Neuron (in vitro differentiated cells): ENCODE measurements around the gene SLC9A8.
"Not testable (repeated sequence)": the region's sequence is repeated elsewhere in the genome, so short reads cannot be mapped to it uniquely, and the experiment has no call there.

Experiments
- H2AFZ ChIP-seq: one replicate; pipeline ENCODE4 v1.6.1; 2013; ENCODE audit warnings: low read depth, mild to moderate bottlenecking, inconsistent platforms, low read length, moderate library complexity
- H3K27me3 ChIP-seq: one replicate; pipeline ENCODE4 v1.6.1; 2013; ENCODE audit warnings: low read length; ENCODE audit not compliant: insufficient read depth
- H3K36me3 ChIP-seq: one replicate; pipeline ENCODE4 v1.6.1; 2013; ENCODE audit warnings: low read length; ENCODE audit not compliant: insufficient read depth
- H3K4me1 ChIP-seq: one replicate; pipeline ENCODE4 v1.6.1; 2013; ENCODE audit warnings: low read length; ENCODE audit not compliant: insufficient read depth
- H3K4me3 ChIP-seq: 2 replicates; pipeline ENCODE4 v1.5.1; 2013; ENCODE audit warnings: mild to moderate bottlenecking, low read length, moderate library complexity
- H3K9me3 ChIP-seq: one replicate; pipeline ENCODE4 v1.6.1; 2013; ENCODE audit warnings: low read length

SLC9A8 gene

DNA sequence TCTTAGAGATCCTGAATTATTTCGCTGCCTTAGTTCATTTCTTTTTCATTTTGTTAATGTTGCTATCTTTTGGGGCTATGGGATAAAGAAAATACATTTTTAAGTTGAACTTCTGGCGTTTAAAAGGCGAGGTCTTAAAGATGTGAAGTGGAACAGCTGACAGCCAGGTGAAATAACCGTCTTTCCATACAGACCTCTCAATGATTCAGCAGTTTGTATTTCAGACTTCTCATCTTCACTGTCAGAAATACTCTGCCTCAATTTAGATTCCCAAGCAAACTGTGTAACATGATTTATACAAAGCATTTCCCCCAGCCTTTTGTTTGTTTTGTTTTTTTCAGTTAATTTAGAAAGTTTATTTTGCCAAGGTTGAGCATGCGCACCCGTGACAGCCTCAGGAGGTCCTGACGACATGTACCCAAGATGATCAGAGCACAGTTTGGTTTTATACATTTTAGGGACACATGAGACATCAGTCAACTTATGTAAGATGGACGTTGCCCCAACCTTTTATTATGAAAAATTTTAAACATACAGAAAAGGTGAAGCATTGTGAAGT is 40.0 kb downstream of the SLC9A8 start:
- H3K27me3 ChIP-seq = no peaks in the 10 kb centered on the region
- H3K9me3 ChIP-seq = no peaks in the 10 kb centered on the region
- peaks cover 40% of the 10 kb centered on the region for H3K4me1 ChIP-seq
- no peak overlapping the region for H3K4me3 ChIP-seq
- peaks cover 22% of the 10 kb centered on the region for H3K36me3 ChIP-seq
- no peak overlapping the region for H2AFZ ChIP-seq

DNA sequence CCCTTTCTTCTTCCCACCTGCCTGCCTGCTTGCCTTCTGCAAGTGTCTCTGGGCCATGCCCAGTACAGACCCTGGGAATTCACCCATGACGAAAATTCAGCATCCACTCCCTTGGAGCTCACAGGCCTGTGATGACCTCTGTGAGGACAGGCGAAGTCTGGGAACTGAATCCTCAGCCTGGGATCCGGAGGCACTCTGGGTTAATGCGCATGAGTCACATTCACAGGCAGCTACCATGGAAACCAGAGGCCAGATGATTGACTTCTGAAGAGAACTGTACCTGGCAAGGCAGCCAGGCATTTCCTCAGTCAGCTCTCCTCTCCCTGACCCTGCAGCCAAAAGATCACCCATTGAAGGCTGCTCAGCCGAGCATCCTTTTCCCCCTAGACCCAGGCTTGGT is 41.0 kb downstream of the SLC9A8 start:
- Histone ChIP-seq H3K27me3 (no peaks in the 10 kb centered on the region), H3K9me3 (no peaks in the 10 kb centered on the region), H2AFZ (no peak overlapping the region), H3K4me3 (no peak overlapping the region), H3K4me1 (peaks cover 40% of the 10 kb centered on the region), H3K36me3 (peaks cover 20% of the 10 kb centered on the region)

DNA sequence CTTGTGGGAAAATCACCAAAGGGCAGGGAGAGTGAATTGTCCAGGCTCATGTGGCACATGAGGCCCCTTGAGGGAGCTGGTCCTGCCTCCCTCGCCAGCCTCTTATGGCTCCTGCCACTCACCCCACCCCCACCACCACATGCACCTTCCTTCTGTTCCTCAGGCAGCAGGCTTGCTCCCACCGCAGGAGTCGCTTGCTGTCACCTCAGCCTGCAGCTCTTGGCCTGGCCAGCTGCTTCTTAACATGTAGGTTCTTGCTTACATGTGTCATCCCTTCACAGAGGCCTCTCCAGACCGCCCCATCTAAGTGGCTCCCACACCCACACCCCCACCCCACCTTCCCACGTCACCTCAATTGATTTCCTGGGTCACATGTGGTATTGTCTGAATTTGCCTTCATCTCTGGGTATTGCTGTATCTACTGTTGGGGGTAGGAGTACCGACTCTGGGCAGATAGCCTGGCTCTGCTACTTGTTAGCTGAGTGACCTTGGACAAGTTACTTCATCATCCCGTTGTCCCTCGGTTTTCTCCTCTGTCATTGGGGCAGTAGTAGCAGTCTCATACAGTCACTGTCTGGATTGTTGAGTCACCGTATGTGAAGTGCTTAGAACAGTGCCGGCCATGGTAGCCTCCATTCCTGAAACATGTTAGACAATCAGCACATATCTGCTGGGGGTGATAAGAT is 41.7 kb downstream of the SLC9A8 start:
- Histone ChIP-seq H3K36me3 (peaks cover 19% of the 10 kb centered on the region), H3K27me3 (no peaks in the 10 kb centered on the region), H2AFZ (no peak overlapping the region), H3K4me1 (peaks cover 40% of the 10 kb centered on the region), H3K4me3 (no peak overlapping the region), H3K9me3 (no peaks in the 10 kb centered on the region)

DNA sequence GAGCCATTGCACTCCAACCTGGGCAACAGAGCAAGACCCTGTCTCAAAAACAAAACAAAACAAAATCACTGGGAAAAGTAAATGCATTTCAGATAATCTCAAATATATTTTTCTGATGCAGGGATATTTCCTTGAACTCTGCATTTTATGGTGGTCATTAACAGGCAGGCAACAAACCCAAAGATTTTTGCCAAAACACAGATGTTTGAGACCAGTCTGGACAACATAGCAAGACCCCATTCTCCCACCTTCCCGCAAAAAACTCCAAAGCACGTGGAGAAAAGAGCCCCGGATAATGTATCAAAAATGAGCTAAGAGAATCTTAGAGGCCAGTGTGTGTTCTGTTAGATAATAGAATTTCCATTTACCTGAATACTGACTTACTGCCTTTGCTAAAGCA is 44.3 kb downstream of the SLC9A8 start:
- Histone ChIP-seq H3K9me3 (no peaks in the 10 kb centered on the region), H3K36me3 (peaks cover 17% of the 10 kb centered on the region), H3K27me3 (no peaks in the 10 kb centered on the region), H3K4me1 (peaks cover 22% of the 10 kb centered on the region), H2AFZ (no peak overlapping the region), H3K4me3 (no peak overlapping the region)

DNA sequence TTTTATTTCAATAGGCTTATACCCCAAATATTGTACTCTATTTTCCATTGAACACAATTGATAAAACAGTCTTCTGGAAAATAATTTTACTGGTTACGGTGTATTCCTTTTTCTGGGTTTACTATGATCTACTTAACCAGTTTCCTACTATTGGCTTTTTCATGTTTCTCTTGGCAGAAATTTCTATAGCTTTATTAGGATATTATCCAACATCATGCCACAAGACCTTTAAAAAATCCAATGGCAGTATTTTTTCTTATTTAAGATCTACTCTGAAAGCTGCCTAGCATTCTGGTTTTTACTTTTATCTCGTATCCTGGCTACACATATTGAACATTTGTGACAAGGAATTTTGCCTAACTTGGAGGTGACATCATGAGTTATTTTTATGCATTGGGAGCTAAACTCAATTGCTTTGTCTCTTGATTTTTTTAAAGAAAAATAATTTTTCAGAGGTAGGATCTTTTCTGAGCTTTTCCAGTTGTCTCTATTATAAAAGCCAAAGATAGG is 45.5 kb downstream of the SLC9A8 start:
- Histone ChIP-seq H3K4me1 (peaks cover 18% of the 10 kb centered on the region), H3K4me3 (no peak overlapping the region), H3K27me3 (no peaks in the 10 kb centered on the region), H3K36me3 (peaks cover 17% of the 10 kb centered on the region), H2AFZ (no peak overlapping the region), H3K9me3 (no peaks in the 10 kb centered on the region)

DNA sequence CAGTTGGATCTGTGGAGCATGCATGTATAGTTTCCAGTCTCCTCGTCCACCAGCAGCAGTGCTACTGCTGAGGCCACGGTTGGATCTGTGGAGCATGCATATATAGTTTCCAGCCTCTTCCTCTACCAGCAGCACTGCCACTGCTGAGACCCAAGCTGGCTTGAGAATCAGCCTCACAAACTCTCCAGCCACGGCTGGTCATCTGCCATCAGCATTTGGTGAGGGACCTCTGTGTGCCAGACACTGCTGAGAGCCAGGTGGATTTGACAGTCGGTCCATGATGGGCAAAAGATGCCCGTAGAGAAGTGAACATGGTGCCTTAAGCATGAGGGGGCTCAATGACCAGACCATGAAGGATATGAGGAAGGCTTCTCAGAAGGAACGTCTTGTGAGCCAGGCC is 46.4 kb downstream of the SLC9A8 start:
- no peaks in the 10 kb centered on the region for H3K27me3 ChIP-seq
- H3K4me1 ChIP-seq = peaks cover 9% of the 10 kb centered on the region
- no peaks in the 10 kb centered on the region for H3K9me3 ChIP-seq
- H3K4me3 ChIP-seq = no peak overlapping the region
- H2AFZ ChIP-seq = no peak overlapping the region
- H3K36me3 ChIP-seq = peaks cover 18% of the 10 kb centered on the region

DNA sequence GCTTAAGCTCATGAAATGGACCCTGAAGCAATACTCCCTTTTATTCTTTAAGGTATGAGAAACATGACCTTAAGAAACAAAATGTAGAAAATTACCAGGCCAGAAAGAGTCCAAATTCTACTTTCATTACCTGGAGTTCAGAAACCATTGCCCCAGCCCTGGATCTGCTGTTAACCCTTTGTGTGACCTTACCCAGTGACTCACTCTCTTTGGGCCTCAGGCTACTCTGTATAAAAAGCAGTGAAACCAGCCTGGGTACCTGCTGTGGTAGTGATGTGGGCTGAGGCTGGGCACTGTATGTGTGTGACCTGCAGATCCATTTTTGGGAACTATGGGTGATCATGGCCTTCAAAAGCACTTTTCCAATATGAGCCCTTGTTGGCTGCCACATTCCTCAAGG is 47.2 kb downstream of the SLC9A8 start:
- Histone ChIP-seq H3K9me3 (no peaks in the 10 kb centered on the region), H2AFZ (no peak overlapping the region), H3K4me3 (no peak overlapping the region), H3K36me3 (peaks cover 25% of the 10 kb centered on the region), H3K4me1 (peaks cover under 1% of the 10 kb centered on the region), H3K27me3 (no peaks in the 10 kb centered on the region)

DNA sequence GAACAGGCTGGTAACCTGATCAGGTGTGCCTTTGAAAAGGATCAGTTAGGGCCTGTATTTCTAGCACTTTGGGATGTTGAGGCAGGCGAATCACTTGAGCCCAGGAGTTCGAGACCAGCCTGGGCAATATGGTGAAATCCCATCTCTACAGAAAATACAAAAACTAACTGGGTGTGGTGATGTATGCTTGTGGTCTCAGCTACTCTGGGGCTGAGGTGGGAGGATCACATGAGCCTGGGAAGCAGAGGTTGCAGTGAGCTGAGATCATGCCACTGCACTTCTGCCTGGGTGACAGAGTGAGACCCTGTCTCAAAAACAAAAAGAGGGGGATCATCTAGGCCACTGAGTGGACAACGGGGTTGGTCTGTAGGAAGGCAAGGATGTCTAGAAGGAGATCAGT is 48.6 kb downstream of the SLC9A8 start:
- not testable (repeated sequence) for H2AFZ ChIP-seq, H3K9me3 ChIP-seq, H3K4me3 ChIP-seq, H3K27me3 ChIP-seq, H3K4me1 ChIP-seq
- peaks cover 28% of the 10 kb centered on the region for H3K36me3 ChIP-seq

DNA sequence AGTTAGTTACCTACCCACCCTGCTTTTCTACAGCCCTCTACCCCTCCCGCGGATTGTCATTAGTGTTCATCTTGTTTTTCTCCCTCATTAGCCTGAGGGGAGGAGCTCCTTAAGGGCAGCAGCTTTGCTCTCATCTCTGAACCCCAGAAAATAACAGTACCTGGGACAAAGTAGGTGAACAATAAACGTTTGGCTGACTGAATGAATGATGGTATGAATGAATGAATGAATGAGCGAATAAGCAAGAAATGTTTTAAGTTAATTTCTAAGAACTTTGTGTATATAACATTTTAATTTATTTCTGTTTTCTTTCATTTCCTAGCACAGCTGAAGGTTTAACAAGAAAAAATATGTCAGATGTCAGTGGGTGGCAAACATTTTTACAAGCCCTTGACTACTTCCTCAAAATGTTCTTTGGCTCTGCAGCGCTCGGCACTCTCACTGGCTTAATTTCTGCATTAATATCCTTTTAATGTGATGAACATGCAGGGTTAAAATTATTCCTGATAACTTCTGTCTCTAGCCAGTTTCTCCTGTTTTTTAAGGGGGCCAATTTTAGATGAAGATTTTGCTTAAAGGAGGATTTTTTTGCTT is 50.1 kb downstream of the SLC9A8 start:
- Histone ChIP-seq H3K4me1 (no peaks in the 10 kb centered on the region), H2AFZ (no peak overlapping the region), H3K4me3 (no peak overlapping the region), H3K36me3 (peaks cover 20% of the 10 kb centered on the region), H3K9me3 (no peaks in the 10 kb centered on the region), H3K27me3 (no peaks in the 10 kb centered on the region)

DNA sequence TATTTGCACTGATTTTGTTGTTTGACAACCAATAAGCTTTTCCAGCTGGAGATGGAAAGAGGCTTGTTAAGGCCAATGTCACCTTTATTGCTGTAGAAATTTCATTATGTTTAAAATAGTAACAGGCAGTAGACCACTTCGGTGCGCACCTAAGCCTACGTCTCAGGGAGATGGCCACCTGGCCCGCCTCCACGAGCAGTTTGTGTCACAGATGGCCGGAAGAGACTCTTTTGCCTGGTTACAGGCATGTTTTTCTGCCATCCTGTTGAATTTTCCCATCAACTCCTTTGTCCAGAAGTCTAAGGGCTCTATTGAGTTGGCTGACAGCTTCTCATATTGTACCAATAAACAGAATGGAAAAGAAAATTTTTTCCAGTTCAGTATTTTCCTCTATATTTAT is 51.0 kb downstream of the SLC9A8 start:
- peaks cover 20% of the 10 kb centered on the region for H3K36me3 ChIP-seq
- no peak overlapping the region for H2AFZ ChIP-seq
- H3K27me3 ChIP-seq = no peaks in the 10 kb centered on the region
- H3K4me1 ChIP-seq = no peaks in the 10 kb centered on the region
- H3K9me3 ChIP-seq = no peaks in the 10 kb centered on the region
- no peak overlapping the region for H3K4me3 ChIP-seq

DNA sequence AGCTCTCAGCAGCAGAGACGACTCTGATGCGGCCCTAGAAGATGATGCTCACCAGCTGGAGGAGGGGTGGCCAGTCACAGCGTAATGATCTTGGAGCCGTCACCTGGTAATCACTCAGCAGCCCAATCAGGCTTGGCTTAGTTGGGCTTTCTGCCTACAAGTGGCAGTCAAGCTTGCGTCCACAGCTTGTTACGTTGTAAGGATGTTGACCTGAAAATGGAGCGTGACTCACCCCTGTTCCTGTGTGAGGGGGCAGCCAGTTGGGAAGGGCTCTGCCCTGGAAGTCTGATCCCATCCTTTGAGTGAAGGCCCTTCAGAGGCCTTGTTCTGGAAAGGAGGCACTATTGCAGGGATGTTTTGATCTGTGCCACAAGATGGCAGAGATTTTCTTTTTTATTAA is 52.9 kb downstream of the SLC9A8 start:
- H3K27me3 ChIP-seq = no peaks in the 10 kb centered on the region
- no peaks in the 10 kb centered on the region for H3K4me1 ChIP-seq
- no peaks in the 10 kb centered on the region for H3K9me3 ChIP-seq
- H3K4me3 ChIP-seq = no peak overlapping the region
- peaks cover 16% of the 10 kb centered on the region for H3K36me3 ChIP-seq
- H2AFZ ChIP-seq = no peak overlapping the region

DNA sequence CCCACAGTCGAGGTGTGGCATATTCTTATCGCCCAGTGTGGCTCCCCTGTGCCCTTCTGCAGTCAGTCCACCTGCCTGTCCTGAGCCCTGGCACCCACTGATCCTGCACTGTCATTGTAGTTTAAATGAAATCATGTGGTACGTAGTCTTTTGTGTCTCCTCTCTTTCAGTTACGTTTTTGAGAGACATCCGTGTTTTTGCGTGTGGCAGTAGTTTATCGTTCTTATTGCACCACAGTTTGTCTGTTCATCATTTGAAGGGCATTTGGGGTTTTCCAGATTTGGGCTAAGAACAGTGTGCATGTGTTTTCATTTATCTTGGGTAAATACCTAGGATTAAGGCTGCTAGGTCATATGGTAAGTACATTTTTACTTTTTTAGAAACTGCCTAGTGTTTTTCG is 53.4 kb downstream of the SLC9A8 start:
- H3K4me3 ChIP-seq = no peak overlapping the region
- H3K27me3 ChIP-seq = no peaks in the 10 kb centered on the region

DNA sequence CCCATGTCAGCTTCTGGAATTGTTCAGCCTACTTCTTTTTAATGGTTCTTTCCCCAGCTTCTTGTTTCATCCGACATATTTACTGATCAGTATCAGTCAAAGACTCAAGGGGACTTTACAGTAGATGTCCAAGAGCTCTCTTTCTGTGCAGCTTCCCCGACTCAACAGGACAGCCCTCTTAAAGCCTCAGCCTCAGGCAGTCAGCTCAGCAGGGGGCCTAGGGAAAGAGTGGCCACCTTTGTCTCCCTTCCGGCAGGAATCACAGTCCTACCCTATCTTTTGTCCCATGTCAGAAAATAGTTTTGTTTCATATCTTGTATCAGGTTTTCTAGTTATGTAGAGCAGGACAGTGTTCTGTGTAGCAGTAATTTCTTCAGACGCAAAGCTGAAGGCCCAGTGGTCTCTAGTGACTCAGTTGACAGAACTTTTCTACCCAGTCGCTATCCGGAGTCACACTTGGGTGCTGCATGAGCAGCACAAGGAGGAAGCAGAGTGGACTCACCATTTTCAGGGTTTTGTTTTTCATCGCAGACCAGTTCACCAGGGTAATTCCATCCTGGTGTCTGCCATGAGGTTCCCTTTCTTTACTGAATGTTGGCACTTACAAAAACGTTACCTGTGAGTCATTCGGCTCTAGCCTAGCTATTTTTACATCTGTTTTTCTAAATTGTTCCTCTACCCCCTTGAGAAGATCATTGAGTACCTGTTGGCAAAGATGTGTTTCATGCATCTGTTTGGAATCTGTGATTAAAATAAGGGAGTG is 55.0 kb downstream of the SLC9A8 start:
- Histone ChIP-seq H2AFZ (no peak overlapping the region), H3K4me3 (no peak overlapping the region), H3K4me1 (no peaks in the 10 kb centered on the region), H3K36me3 (peaks cover 16% of the 10 kb centered on the region), H3K9me3 (no peaks in the 10 kb centered on the region), H3K27me3 (no peaks in the 10 kb centered on the region)

More for the DNA sequence above, 53.4 kb downstream of the SLC9A8 start:
- no peak overlapping the region for H2AFZ ChIP-seq
- H3K36me3 ChIP-seq = peaks cover 16% of the 10 kb centered on the region
- no peaks in the 10 kb centered on the region for H3K4me1 ChIP-seq
- H3K9me3 ChIP-seq = no peaks in the 10 kb centered on the region
